ENCODE data around the gene TXNRD1. TPM values are rescaled to one million over a fixed set of nuclear protein-coding genes. Genes with fewer than 3 reads are reported as not detected.
"Not testable (repeated sequence)": the region's sequence is repeated elsewhere in the genome, so short reads cannot be mapped to it uniquely, and the experiment has no call there.

Gene TXNRD1
- polyA plus RNA-seq, 1 donor, result 32.7 TPM

DNA sequence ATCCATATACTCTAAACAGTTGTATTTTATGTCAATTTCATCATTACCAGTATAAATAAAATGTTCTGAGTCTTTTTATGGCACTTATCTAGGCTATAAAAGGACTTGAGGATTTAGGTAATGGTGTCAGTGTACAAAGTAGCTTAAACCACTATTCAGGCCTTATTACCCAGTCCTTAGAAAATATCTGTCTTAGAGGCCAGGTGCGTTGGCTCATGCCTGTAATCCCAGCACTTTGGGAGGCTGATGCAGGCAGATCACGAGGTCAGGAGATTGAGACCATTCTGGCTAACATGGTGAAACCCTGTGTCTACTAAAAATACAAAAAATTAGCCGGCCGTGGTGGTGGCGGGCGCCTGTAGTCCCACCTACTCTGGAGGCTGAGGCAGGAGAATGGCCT, 112.7 kb downstream of the TXNRD1 start:
- peaks cover 40% of the 10 kb centered on the region for H3K36me3 ChIP-seq (ENCODE audit: control insufficient read depth, insufficient read depth, low read length)
- not testable (repeated sequence) for H3K27ac ChIP-seq (ENCODE audit: low read length); H3K4me1 ChIP-seq (ENCODE audit: control insufficient read depth, insufficient read depth, low read length); H3K9me3 ChIP-seq (ENCODE audit: control insufficient read depth, low read depth, low read length); DNase-seq; H3K27me3 ChIP-seq (ENCODE audit: control insufficient read depth, insufficient read depth, low read length); H3K4me3 ChIP-seq (ENCODE audit: low read length)
- no CpG with 5 or more reads among the region's 6 CpGs for WGBS (ENCODE audit: insufficient coverage, low lambda C conversion rate)

- H3K27me3 ChIP-seq (ENCODE audit: control insufficient read depth, insufficient read depth, low read length), result no peaks in the 10 kb centered on the region
- H3K9me3 ChIP-seq (ENCODE audit: control insufficient read depth, low read depth, low read length), result no peaks in the 10 kb centered on the region
- H3K36me3 ChIP-seq (ENCODE audit: control insufficient read depth, insufficient read depth, low read length), result peaks cover 43% of the 10 kb centered on the region
- no peaks in the 10 kb centered on the region for H3K4me1 ChIP-seq (ENCODE audit: control insufficient read depth, insufficient read depth, low read length)
- WGBS (ENCODE audit: insufficient coverage, low lambda C conversion rate), result 100% methylated on average over 1 of the region's 1 CpG
- no peak overlapping the region for H3K4me3 ChIP-seq (ENCODE audit: low read length)
- no peak overlapping the region for H3K27ac ChIP-seq (ENCODE audit: low read length)
- DNase-seq, result no peak
These were observed 113.2 kb downstream of the TXNRD1 start for GRCh38 chr12:104328790-104329189.

GRCh38 chr12:104329707-104330532, 114.3 kb downstream of the TXNRD1 start:
- no peak for DNase-seq
- WGBS (ENCODE audit: insufficient coverage, low lambda C conversion rate), result 92% methylated on average over 2 of the region's 5 CpGs
- Histone ChIP-seq H3K9me3 (ENCODE audit: control insufficient read depth, low read depth, low read length) (no peaks in the 10 kb centered on the region), H3K36me3 (ENCODE audit: control insufficient read depth, insufficient read depth, low read length) (peaks cover 47% of the 10 kb centered on the region), H3K27me3 (ENCODE audit: control insufficient read depth, insufficient read depth, low read length) (no peaks in the 10 kb centered on the region), H3K27ac (ENCODE audit: low read length) (no peak overlapping the region), H3K4me1 (ENCODE audit: control insufficient read depth, insufficient read depth, low read length) (no peaks in the 10 kb centered on the region), H3K4me3 (ENCODE audit: low read length) (no peak overlapping the region)

- no peak for DNase-seq
- WGBS (ENCODE audit: insufficient coverage, low lambda C conversion rate), result no CpG with 5 or more reads among the region's 2 CpGs
- H3K36me3 ChIP-seq (ENCODE audit: control insufficient read depth, insufficient read depth, low read length), result peaks cover 43% of the 10 kb centered on the region
These were observed 115.8 kb downstream of the TXNRD1 start for GRCh38 chr12:104331376-104331775.

DNA sequence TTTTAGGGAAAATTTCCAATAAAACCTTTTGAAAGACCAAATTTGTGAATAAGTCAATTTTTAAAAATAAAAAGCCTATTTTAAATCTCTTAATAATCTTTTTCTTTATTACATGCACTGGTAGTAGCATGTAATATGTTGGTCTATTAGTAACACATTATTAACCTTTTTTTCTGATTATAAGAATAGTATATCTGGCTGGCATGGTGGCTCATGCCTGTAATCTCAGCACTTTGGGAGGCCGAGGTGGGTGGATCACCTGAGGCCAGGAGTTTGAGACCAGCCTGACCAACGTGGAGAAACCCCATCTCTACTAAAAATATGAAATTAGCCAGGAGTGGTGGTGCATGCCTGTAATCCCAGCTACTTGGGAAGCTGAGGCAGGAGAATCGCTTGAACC, 116.7 kb downstream of the TXNRD1 start:
- not testable (repeated sequence) for H3K4me1 ChIP-seq (ENCODE audit: control insufficient read depth, insufficient read depth, low read length); H3K27me3 ChIP-seq (ENCODE audit: control insufficient read depth, insufficient read depth, low read length); H3K4me3 ChIP-seq (ENCODE audit: low read length); H3K9me3 ChIP-seq (ENCODE audit: control insufficient read depth, low read depth, low read length); DNase-seq; H3K27ac ChIP-seq (ENCODE audit: low read length)
- H3K36me3 ChIP-seq (ENCODE audit: control insufficient read depth, insufficient read depth, low read length), result peaks cover 39% of the 10 kb centered on the region
- no CpG with 5 or more reads among the region's 3 CpGs for WGBS (ENCODE audit: insufficient coverage, low lambda C conversion rate)

More at GRCh38 chr12:104331376-104331775, 115.8 kb downstream of the TXNRD1 start:
- H3K4me1 ChIP-seq (ENCODE audit: control insufficient read depth, insufficient read depth, low read length), result no peaks in the 10 kb centered on the region
- no peak overlapping the region for H3K4me3 ChIP-seq (ENCODE audit: low read length)
- no peak overlapping the region for H3K27ac ChIP-seq (ENCODE audit: low read length)
- H3K27me3 ChIP-seq (ENCODE audit: control insufficient read depth, insufficient read depth, low read length), result no peaks in the 10 kb centered on the region
- H3K9me3 ChIP-seq (ENCODE audit: control insufficient read depth, low read depth, low read length), result no peaks in the 10 kb centered on the region

GRCh38 chr12:104333692-104334255, 118.2 kb downstream of the TXNRD1 start:
- DNase-seq, result no peak
- Histone ChIP-seq H3K36me3 (ENCODE audit: control insufficient read depth, insufficient read depth, low read length) (peaks cover 32% of the 10 kb centered on the region), H3K4me1 (ENCODE audit: control insufficient read depth, insufficient read depth, low read length) (no peaks in the 10 kb centered on the region), H3K4me3 (ENCODE audit: low read length) (no peak overlapping the region), H3K27ac (ENCODE audit: low read length) (no peak overlapping the region), H3K9me3 (ENCODE audit: control insufficient read depth, low read depth, low read length) (no peaks in the 10 kb centered on the region), H3K27me3 (ENCODE audit: control insufficient read depth, insufficient read depth, low read length) (no peaks in the 10 kb centered on the region)
- WGBS (ENCODE audit: insufficient coverage, low lambda C conversion rate), result 71% methylated on average over 1 of the region's 1 CpG

- no peaks in the 10 kb centered on the region for H3K4me1 ChIP-seq (ENCODE audit: control insufficient read depth, insufficient read depth, low read length)
- H3K27me3 ChIP-seq (ENCODE audit: control insufficient read depth, insufficient read depth, low read length), result no peaks in the 10 kb centered on the region
- no peak overlapping the region for H3K27ac ChIP-seq (ENCODE audit: low read length)
- WGBS (ENCODE audit: insufficient coverage, low lambda C conversion rate), result 90% methylated on average over 2 of the region's 8 CpGs
- H3K4me3 ChIP-seq (ENCODE audit: low read length), result no peak overlapping the region
- peaks cover 33% of the 10 kb centered on the region for H3K36me3 ChIP-seq (ENCODE audit: control insufficient read depth, insufficient read depth, low read length)
- no peak for DNase-seq
- H3K9me3 ChIP-seq (ENCODE audit: control insufficient read depth, low read depth, low read length), result no peaks in the 10 kb centered on the region
These were observed 119.0 kb downstream of the TXNRD1 start for GRCh38 chr12:104334581-104334980.

DNA sequence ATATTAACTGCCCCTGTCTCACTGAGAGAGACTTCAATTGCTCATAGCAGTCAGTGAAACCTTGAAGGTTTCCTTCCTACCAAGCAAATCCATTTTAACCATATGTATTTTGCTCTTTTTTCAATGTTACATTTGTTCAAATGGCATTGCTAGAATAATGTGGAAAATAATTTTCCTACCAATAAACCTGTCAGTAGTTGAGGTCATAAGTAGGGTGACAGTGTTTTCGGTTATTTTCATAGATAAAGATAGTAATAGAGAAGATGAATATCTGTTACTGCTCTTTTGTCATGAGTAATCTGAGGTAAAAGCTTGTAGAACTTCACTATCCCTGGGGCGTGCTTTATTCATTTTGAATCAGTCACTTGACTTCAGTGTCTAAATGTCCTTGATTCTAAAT, 120.5 kb downstream of the TXNRD1 start:
- Histone ChIP-seq H3K4me3 (ENCODE audit: low read length) (no peak overlapping the region), H3K4me1 (ENCODE audit: control insufficient read depth, insufficient read depth, low read length) (no peaks in the 10 kb centered on the region), H3K27me3 (ENCODE audit: control insufficient read depth, insufficient read depth, low read length) (no peaks in the 10 kb centered on the region), H3K9me3 (ENCODE audit: control insufficient read depth, low read depth, low read length) (no peaks in the 10 kb centered on the region), H3K36me3 (ENCODE audit: control insufficient read depth, insufficient read depth, low read length) (peaks cover 42% of the 10 kb centered on the region), H3K27ac (ENCODE audit: low read length) (no peak overlapping the region)
- 100% methylated on average over 1 of the region's 2 CpGs for WGBS (ENCODE audit: insufficient coverage, low lambda C conversion rate)
- no peak for DNase-seq

- Histone ChIP-seq H3K4me1 (ENCODE audit: control insufficient read depth, insufficient read depth, low read length) (no peaks in the 10 kb centered on the region), H3K27ac (ENCODE audit: low read length) (no peak overlapping the region), H3K9me3 (ENCODE audit: control insufficient read depth, low read depth, low read length) (no peaks in the 10 kb centered on the region), H3K27me3 (ENCODE audit: control insufficient read depth, insufficient read depth, low read length) (no peaks in the 10 kb centered on the region), H3K4me3 (ENCODE audit: low read length) (no peak overlapping the region), H3K36me3 (ENCODE audit: control insufficient read depth, insufficient read depth, low read length) (peaks cover 52% of the 10 kb centered on the region)
- WGBS (ENCODE audit: insufficient coverage, low lambda C conversion rate), result 0% methylated on average over 1 of the region's 7 CpGs
- DNase-seq, result no peak
These were observed 121.5 kb downstream of the TXNRD1 start for GRCh38 chr12:104337030-104337558.

GRCh38 chr12:104339663-104340062, 124.1 kb downstream of the TXNRD1 start:
- no peaks in the 10 kb centered on the region for H3K9me3 ChIP-seq (ENCODE audit: control insufficient read depth, low read depth, low read length)
- 100% methylated on average over 1 of the region's 3 CpGs for WGBS (ENCODE audit: insufficient coverage, low lambda C conversion rate)
- DNase-seq, result no peak
- H3K4me3 ChIP-seq (ENCODE audit: low read length), result no peak overlapping the region
- no peaks in the 10 kb centered on the region for H3K27me3 ChIP-seq (ENCODE audit: control insufficient read depth, insufficient read depth, low read length)
- no peaks in the 10 kb centered on the region for H3K4me1 ChIP-seq (ENCODE audit: control insufficient read depth, insufficient read depth, low read length)
- H3K27ac ChIP-seq (ENCODE audit: low read length), result no peak overlapping the region
- H3K36me3 ChIP-seq (ENCODE audit: control insufficient read depth, insufficient read depth, low read length), result peaks cover 52% of the 10 kb centered on the region
